K562 (cell line): ENCODE measurements around the gene SUFU. TPM values are rescaled to one million over a fixed set of nuclear protein-coding genes. Genes with fewer than 3 reads are reported as not detected.

ENCODE experiments used
- ATAC-seq: fragments of 200-7000 bp; cut with Tn5 transposase; 3 replicates; pipeline ENCODE4 v1.9.1; 2020; ENCODE audit warnings: moderate library complexity
- BruUV-seq: library from RNA; stranded (reverse); fragments of 400-500 nt; replicated peaks from 2 replicates; lab custom pipeline; 2021; lab: Mats Ljungman, UMichigan
- CTCF ChIA-PET: fragments of 300-600 bp; formaldehyde crosslinking; extraction: SDS; loops from one replicate; lab custom pipeline; 2021; ENCODE audit warnings: low intra/inter-chr PET ratio; lab: Yijun Ruan, JAX
- POLR2A ChIA-PET: fragments of 300-600, 350-650 bp; sonication (Branson Sonifier 250); formaldehyde crosslinking; extraction: SDS; loops from one replicate; lab custom pipeline; 2021; ENCODE audit warnings: antibody characterized with exemption, inconsistent platforms; lab: Yijun Ruan, JAX
- DNase-seq, 4 experiments: peaks; one replicate each; pipeline versions ENCODE4 v3.0.0 to v3.0.0-alpha.2; 2011 to 2018; ENCODE audit warnings: low spot score in 3 of 4, mixed read lengths in 3 of 4; ENCODE audit errors: extremely low read depth in 1 of 4
- FAIRE-seq: peaks from 2 replicates; lab custom pipeline; 2011; peaks lifted over from hg19 to GRCh38; lab: Jason Lieb, UNC
- H2AFZ ChIP-seq: 2 replicates; pipeline ENCODE4 v1.6.0; 2011; ENCODE audit warnings: low read depth, low read length, control low read depth, inconsistent platforms
- H3K27ac ChIP-seq: fragments of 200-600 bp; 3 replicates; pipeline ENCODE4 v1.8.0; 2011; ENCODE audit warnings: low read depth, mild to moderate bottlenecking, control low read depth, inconsistent platforms, low read length, moderate library complexity, mixed read lengths; ENCODE audit errors: extremely low read depth
- H3K27me3 ChIP-seq, 2 experiments: fragments of 300-600 bp in 1 of 2; 2 replicates in 1 of 2; 3 replicates in 1 of 2; pipeline versions ENCODE4 v1.6.0 to v1.8.0; 2011; ENCODE audit warnings: inconsistent platforms in 2 of 2, low read length in 2 of 2, mild to moderate bottlenecking in 1 of 2, mixed read lengths in 1 of 2, moderate library complexity in 1 of 2; ENCODE audit not compliant: control insufficient read depth in 2 of 2, insufficient read depth in 2 of 2
- H3K36me3 ChIP-seq: fragments of 300-600 bp; 3 replicates; pipeline ENCODE4 v1.8.0; 2011; ENCODE audit warnings: mild to moderate bottlenecking, low read length, inconsistent platforms; ENCODE audit not compliant: control insufficient read depth, insufficient read depth
- H3K4me1 ChIP-seq, 2 experiments: fragments of 200-600 bp in 1 of 2; replicated peaks in 1 of 2; 2 replicates in 1 of 2; 3 replicates in 1 of 2; pipeline versions ENCODE4 v1.5.1 to v1.8.0; 2011; ENCODE audit warnings: inconsistent platforms in 2 of 2, low read length in 2 of 2, mild to moderate bottlenecking in 1 of 2, mixed read lengths in 1 of 2, moderate library complexity in 1 of 2; ENCODE audit not compliant: control insufficient read depth in 2 of 2, insufficient read depth in 2 of 2
- H3K4me2 ChIP-seq: 2 replicates; pipeline ENCODE4 v1.6.1; 2011; ENCODE audit warnings: low read length, control low read depth, inconsistent platforms, mixed read lengths; ENCODE audit not compliant: insufficient read depth
- H3K4me3 ChIP-seq: fragments of 200-600 bp; sonication (generic), shearing (Covaris generic); 2 replicates; pipeline ENCODE4 v1.5.1; 2016; ENCODE audit warnings: control low read depth, inconsistent platforms
- H3K79me2 ChIP-seq: fragments of 200-600 bp; 3 replicates; pipeline ENCODE4 v1.8.0; 2011; ENCODE audit warnings: low read length, inconsistent platforms; ENCODE audit not compliant: control insufficient read depth, insufficient read depth
- H3K9ac ChIP-seq, 2 experiments: 2 replicates each; pipeline versions ENCODE4 v1.6.0 to v1.6.1; 2011; ENCODE audit warnings: low read depth in 2 of 2, low read length in 2 of 2, control low read depth in 1 of 2, inconsistent platforms in 1 of 2, mild to moderate bottlenecking in 1 of 2, mixed read lengths in 1 of 2; ENCODE audit not compliant: insufficient read depth in 1 of 2
- H3K9me1 ChIP-seq: one replicate; pipeline ENCODE4 v1.6.0; 2011; ENCODE audit warnings: inconsistent platforms, mild to moderate bottlenecking, low read length, moderate library complexity; ENCODE audit not compliant: control insufficient read depth, insufficient read depth
- H3K9me3 ChIP-seq: replicated peaks from 2 replicates; pipeline ENCODE4 v1.5.1; 2011; ENCODE audit warnings: low read depth, low read length, inconsistent platforms; ENCODE audit not compliant: control insufficient read depth, insufficient read depth
- H4K20me1 ChIP-seq: replicated peaks from 2 replicates; pipeline ENCODE4 v1.6.1; 2011; ENCODE audit warnings: low read length, inconsistent platforms, mixed read lengths; ENCODE audit not compliant: control insufficient read depth, insufficient read depth
- ATF2 ChIP-seq: sonication (generic); formaldehyde crosslinking; IDR thresholded peaks from 2 replicates; pipeline ENCODE4 v1.8.1; 2022; ENCODE audit warnings: missing genetic modification reagents
- CREB3 ChIP-seq: fragments of 450-650 bp; conservative IDR thresholded peaks from 2 replicates; pipeline ENCODE4 v1.6.1; 2016; ENCODE audit warnings: missing genetic modification characterization, low read depth, mild to moderate bottlenecking, missing compliant biosample characterization, moderate library complexity
- IFI16 ChIP-seq: fragments of 250-450 bp; sonication (Bioruptor Pico); IDR thresholded peaks from 2 replicates; pipeline ENCODE4 v2.1.2; 2022; ENCODE audit warnings: mild to moderate bottlenecking, inconsistent platforms
- SIN3A ChIP-seq, 2 experiments: fragments of 150-350 bp in 1 of 2; IDR thresholded peaks; 2 replicates each; pipeline ENCODE4 v1.6.1; 2011 to 2016; ENCODE audit warnings: borderline replicate concordance in 2 of 2, low read depth in 2 of 2, low read length in 2 of 2, mild to moderate bottlenecking in 2 of 2, moderate library complexity in 2 of 2; ENCODE audit not compliant: control insufficient read depth in 1 of 2
- ZFP1 ChIP-seq: fragments of 450-650 bp; formaldehyde crosslinking; IDR thresholded peaks from 2 replicates; pipeline ENCODE4 v1.4.0; 2020; ENCODE audit warnings: mild to moderate bottlenecking, mixed read lengths
- ZNF165 ChIP-seq: fragments of 250-450 bp; sonication (Bioruptor Pico); IDR thresholded peaks from 2 replicates; pipeline ENCODE4 v1.4.0; 2020; ENCODE audit warnings: borderline replicate concordance
- ZNF512 ChIP-seq: IDR thresholded peaks from 2 replicates; pipeline ENCODE4 v1.6.1; 2016; ENCODE audit warnings: missing genetic modification characterization, missing compliant biosample characterization
- ZNF75A ChIP-seq: fragments of 450-650 bp; formaldehyde crosslinking; IDR thresholded peaks from 2 replicates; pipeline ENCODE4 v1.4.0; 2020; ENCODE audit warnings: mild to moderate bottlenecking
- WGBS: fragments of 100-300 bp; shearing (Covaris generic); methylation state at CpG from one replicate; pipeline ENCODE4 v1.1.6; 2016; ENCODE audit warnings: low coverage, mixed read lengths; ENCODE audit not compliant: insufficient coverage; ENCODE audit errors: missing lambda C conversion rate; 5-methylcytosine and 5-hydroxymethylcytosine counted together
- in situ Hi-C: fragments of 300-500 bp; cut with MboI; formaldehyde crosslinking; loops from 4 replicates; pipeline ENCODE4 v1.15.0; 2018; ENCODE audit warnings: inconsistent platforms, mixed read lengths
- intact Hi-C: fragments of 100-400 bp; cut with micrococcal nuclease; formaldehyde crosslinking; loops from 2 replicates; pipeline ENCODE4 v1.14.2; 2022
- polyA plus RNA-seq, 8 experiments: library from polyadenylated mRNA; depleted of rRNA in 4 of 8; stranded (reverse) in 5 of 8; unstranded in 3 of 8; fragments of >200 nt; fragmentation: Nextera tagmentation in 2 of 8; fragmentation: Illumina TruSeq in 1 of 8; extraction: Ambion mirVana in 2 of 8; extraction: Trizol in 1 of 8; gene quantifications; 2 replicates each; pipeline versions ENCODE4 v1.2.1 to v1.2.3, GENCODE V29; 2011 to 2014; ENCODE audit warnings: inconsistent platforms in 1 of 8, missing spikeins in 1 of 8
- total RNA-seq, 7 experiments: library from RNA; depleted of rRNA in 6 of 7; stranded (reverse); fragments of >200 nt in 6 of 7; fragmentation: Illumina TruSeq in 2 of 7; extraction: Trizol in 2 of 7; gene quantifications; 2 replicates each; pipeline versions ENCODE4 v1.2.1 to v1.2.3, GENCODE V29; 2011 to 2021; ENCODE audit warnings: low replicate concordance in 1 of 7

The SUFU gene
- total and polyA plus RNA-seq, 9 of the 15 experiments (the other 6 are each of a cell fraction or from before 2014, with no cell fraction given), result 0.59 to 6.3 (median 0.82) TPM

GRCh38 chr10:102621443-102622325 lies 117.9 kb downstream of the SUFU start (continued):
- no peak for TF ChIP-seq CREB3
- TF ChIP-seq, all 486 proteins: peak for 0

- ChIA-PET CTCF (no interaction called here), POLR2A (interaction anchor here (0.7 kb wide), 1 partner anchor 24 kb away, joined by 3 read pairs; no protein-coding TSS in a partner anchor)
- no TSS peak for BruUV-seq
- H3K4me2 ChIP-seq, result no peak overlapping the region
- no peaks in the 10 kb centered on the region for H3K27me3 ChIP-seq
- in situ Hi-C loops (loop anchor here (25.0 kb wide), 1 partner anchor 787 kb away; the partner anchor contains the start of gene KCNIP2), intact Hi-C loops (no loop called here)
- DNase-seq (no peak), ATAC-seq (no peak), FAIRE-seq (no peak)
- H3K36me3 ChIP-seq, result no peaks in the 10 kb centered on the region
- H3K79me2 ChIP-seq, result no peaks in the 10 kb centered on the region
- WGBS, result 36% methylated on average over 3 of the region's 3 CpGs
- H3K4me1 ChIP-seq, result peaks cover 2 to 25% of the 10 kb centered on the region in 2 experiments; a peak in 3 of 5 replicates
- TF ChIP-seq ATF2 (CRISPR knock-in tag) (no peak), ZNF165 (CRISPR knock-in tag) (no peak), ZNF512 (tag) (no peak), SIN3A (IDR thresholded peaks at IDR 0.05; ENCODE audit: borderline replicate concordance in 2 of 2, control insufficient read depth in 1 of 2, low read depth in 2 of 2, low read length in 2 of 2) (no peak), IFI16 (CRISPR knock-in tag) (no peak), ZNF75A (CRISPR knock-in tag) (peak; percentile 92), ZFP1 (CRISPR knock-in tag) (no peak)
- H2AFZ ChIP-seq, result no peak overlapping the region
- H3K9me1 ChIP-seq, result no peaks in the 10 kb centered on the region
- H3K9ac ChIP-seq, result no peak overlapping the region
- no peaks in the 10 kb centered on the region for H3K9me3 ChIP-seq
- H4K20me1 ChIP-seq, result no peaks in the 10 kb centered on the region
- no peak overlapping the region for H3K27ac ChIP-seq
- H3K4me3 ChIP-seq, result no peak overlapping the region
These were observed 120.3 kb downstream of the SUFU start for GRCh38 chr10:102624094-102624493.
